ENCODE data around the gene PHIP.
"Not testable (repeated sequence)": the region's sequence is repeated elsewhere in the genome, so short reads cannot be mapped to it uniquely, and the experiment has no call there.

PHIP gene

DNA sequence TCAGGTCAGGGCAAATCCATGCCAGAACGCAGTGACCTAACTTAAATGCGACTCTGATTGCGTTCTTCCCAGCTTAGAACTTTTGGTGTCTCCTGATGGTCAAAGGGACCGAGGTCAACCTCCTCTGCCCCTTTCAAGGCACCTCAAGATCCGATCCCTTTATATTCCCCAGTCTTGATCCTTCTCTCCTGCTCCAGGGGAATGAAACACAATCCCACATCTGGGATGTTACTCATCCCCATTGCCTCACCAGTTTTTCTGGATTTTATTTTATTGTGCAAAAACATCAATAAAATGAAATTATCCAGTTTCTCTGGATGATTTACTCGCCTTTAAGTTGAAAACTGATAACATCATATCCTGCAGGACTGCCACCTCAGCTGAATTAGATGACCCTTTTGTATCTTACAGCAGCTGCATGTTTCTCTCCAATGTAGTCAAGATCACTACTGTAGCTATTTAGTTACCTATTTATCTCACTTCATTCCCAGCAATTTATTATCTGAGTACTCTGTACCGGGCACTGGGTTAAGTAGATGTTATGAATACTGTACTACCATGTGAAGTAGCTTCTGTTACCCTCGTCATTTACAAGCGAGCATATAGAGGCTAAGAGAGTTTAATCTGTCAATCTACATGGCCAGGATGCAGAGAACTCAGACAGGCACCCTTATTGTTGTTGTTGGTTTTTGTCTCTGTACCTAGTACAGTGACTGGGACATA is 166.7 kb downstream of the PHIP start:
- no peak for DNase-seq

DNA sequence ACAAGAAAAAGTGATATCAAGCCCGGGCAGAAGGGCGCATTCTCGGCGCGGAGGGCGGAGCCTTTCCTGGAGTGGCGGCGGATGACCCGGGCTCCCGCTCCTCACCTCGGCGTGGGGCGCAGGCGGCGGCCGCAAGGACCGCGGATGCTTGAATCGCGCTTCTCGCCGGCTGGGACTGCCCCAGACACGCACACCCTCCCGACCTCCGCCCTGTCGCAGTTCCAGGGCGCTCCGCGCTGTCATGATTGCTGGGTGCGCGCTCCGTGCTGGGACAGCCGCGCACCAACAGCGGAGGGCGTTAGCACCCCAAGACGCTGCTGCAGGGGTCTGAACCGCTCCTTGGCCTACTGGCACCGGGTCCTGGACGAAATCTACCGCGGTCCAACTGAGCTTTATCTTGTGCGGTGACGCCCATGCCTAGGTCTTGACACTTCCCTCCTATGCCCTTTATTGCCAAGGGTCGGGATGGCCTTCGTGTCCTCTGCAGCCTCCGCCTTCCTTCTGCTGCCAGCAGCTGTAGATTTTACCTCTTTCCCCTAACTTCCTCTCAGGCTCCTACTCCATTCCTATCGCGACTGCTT is 167.4 kb downstream of the PHIP start:
- no peak for DNase-seq

GRCh38 chr6:78910010-78910409 is 168.0 kb downstream of the PHIP start:
- no peak for DNase-seq

DNA sequence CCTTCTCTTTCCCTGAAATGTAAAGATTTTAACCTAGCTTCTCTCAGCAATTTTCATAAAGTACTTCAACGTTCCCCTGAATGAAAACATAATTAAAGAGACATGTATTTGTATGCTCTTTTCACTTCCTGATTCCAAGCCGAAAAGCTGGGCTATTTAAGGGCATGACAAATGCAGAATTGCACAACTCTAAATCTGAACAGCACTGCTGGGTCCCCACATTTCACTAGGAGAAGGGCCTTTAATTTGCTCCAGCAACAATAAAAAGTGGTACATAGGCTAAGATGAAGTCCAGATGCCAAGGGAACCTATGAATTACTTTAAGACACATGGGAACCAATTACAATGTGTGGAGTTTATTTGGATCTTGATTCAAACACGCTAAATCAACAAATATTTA is 168.7 kb downstream of the PHIP start:
- no peak for DNase-seq

DNA sequence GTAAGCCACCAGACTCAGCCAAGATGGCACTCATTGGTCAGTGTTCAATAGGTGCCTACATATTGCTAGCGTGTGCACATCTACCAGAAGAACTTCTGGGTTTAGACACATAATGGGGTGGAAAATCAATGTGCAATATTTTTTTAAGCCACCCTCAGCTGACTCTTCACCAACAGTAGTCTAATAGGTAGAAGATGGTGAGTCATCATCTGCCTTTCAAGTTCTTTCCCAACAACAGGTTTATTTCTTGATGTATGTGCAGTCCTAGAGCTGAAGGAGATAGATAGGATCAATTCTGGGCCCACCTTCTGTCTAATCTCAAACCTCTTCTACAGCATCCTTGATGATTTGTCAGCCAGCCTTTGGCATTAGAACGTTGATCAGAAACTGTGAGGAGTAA is 169.4 kb downstream of the PHIP start:
- no peak for DNase-seq

DNA sequence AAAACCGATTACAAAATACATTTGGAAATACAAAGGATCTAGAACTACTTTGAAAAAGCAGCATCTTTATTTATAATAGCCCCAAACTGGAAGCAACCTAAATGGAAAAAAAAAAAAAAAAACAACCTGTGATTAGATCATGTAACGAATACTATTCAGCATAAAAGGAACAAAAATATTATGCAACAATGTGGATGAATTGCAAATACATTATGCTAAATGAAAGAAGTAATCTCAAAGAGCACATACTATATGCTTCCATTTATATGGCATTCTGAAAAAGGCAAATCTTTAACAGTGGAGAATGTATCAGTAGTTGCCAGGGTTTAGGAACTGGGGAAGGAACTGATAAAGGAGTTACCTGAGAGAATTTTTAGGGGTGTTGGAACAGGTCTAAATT is 181.8 kb downstream of the PHIP start:
- DNase-seq, result no peak

- not testable (repeated sequence) for DNase-seq
Measured at GRCh38 chr6:78889901-78890300, 188.2 kb downstream of the PHIP start.
